Aorta (tissue), 5 donors: ENCODE results near the gene NFIA. TPM values are rescaled to one million over a fixed set of nuclear protein-coding genes. Genes with fewer than 3 reads are reported as not detected.
A peak's percentile ranks its signal among the peaks of the same experiment; 100 is the strongest.

Source experiments
- ATAC-seq: fragments of 200-7000 bp; cut with Tn5 transposase; one replicate; pipeline ENCODE4 v1.9.1; 2022; ENCODE audit warnings: moderate library complexity; ENCODE audit not compliant: low FRiP score
- DNase-seq, 2 donors: peaks; one replicate each; pipeline ENCODE4 v3.0.0-alpha.2; 2020
- H3K27ac ChIP-seq, 2 donors: one replicate each; pipeline ENCODE4 v1.5.1; 2013; ENCODE audit warnings: low read length in 2 of 2, mild to moderate bottlenecking in 2 of 2, moderate library complexity in 2 of 2, control low read depth in 1 of 2, inconsistent platforms in 1 of 2, low read depth in 1 of 2
- H3K27me3 ChIP-seq, 2 donors: one replicate each; pipeline ENCODE4 v1.6.1; 2013; ENCODE audit warnings: control low read depth in 1 of 2, low read length in 1 of 2, mild to moderate bottlenecking in 1 of 2, moderate library complexity in 1 of 2; ENCODE audit not compliant: insufficient read depth in 2 of 2, control insufficient read depth in 1 of 2
- H3K36me3 ChIP-seq, 2 donors: one replicate each; pipeline ENCODE4 v1.6.1; 2013; ENCODE audit warnings: control low read depth in 1 of 2, low read length in 1 of 2, mild to moderate bottlenecking in 1 of 2; ENCODE audit not compliant: insufficient read depth in 2 of 2, control insufficient read depth in 1 of 2
- H3K4me1 ChIP-seq, 2 donors: one replicate each; pipeline ENCODE4 v1.6.1; 2013; ENCODE audit warnings: low read length in 2 of 2, control low read depth in 1 of 2, mild to moderate bottlenecking in 1 of 2, moderate library complexity in 1 of 2; ENCODE audit not compliant: insufficient read depth in 2 of 2, control insufficient read depth in 1 of 2
- H3K4me3 ChIP-seq, 2 donors: one replicate each; pipeline ENCODE4 v1.5.1; 2013; ENCODE audit warnings: low read length in 2 of 2, control low read depth in 1 of 2, mild to moderate bottlenecking in 1 of 2
- H3K9me3 ChIP-seq: one replicate; pipeline ENCODE4 v1.6.1; 2013; ENCODE audit warnings: mild to moderate bottlenecking, low read length; ENCODE audit not compliant: control insufficient read depth
- WGBS, 2 donors: extraction: QIAGEN DNeasy Blood & Tissue Kit; methylation state at CpG; one replicate each; pipeline ENCODE4 v1.1.7; 2013; 5-methylcytosine and 5-hydroxymethylcytosine counted together
- intact Hi-C, 2 donors: fragments of 100-400 bp; cut with DNase I; formaldehyde crosslinking; loops; one replicate each; pipeline versions ENCODE4 v1.14.2 to v1.15.0; 2022
- long read RNA-seq, 2 donors: library from polyadenylated mRNA; unstranded; transcript quantifications; one replicate each; pipeline ENCODE4 v2.0.0, GENCODE V29; 2020 to 2021
- polyA plus RNA-seq, 2 donors: library from polyadenylated mRNA; stranded (reverse); fragments of 200-250 nt; gene quantifications; one replicate each; pipeline ENCODE4 v1.2.3, GENCODE V29; 2013
- total RNA-seq, 2 donors: library from RNA; stranded (reverse); fragmentation: NEBNext Ultra II Directional; extraction: Animal tissue kit (Norgen Biotek cat#: 25700); gene quantifications; one replicate each; pipeline ENCODE4 v1.2.1, GENCODE V29; 2021
- donor health status: healthy with polysubstance abuse.
- donor health status: Bipolar disorder and iron deficiency.
- donor health status: DM: no; HTN: no; CAD: no.
- donor health status: DM: no; HTN: no; CAD: no.
- donor health status: DM: yes; HTN: yes; CAD: no.

The NFIA gene
- total RNA-seq: 100 to 1,000 TPM; 139 to 221 TPM
- 10 to 100 TPM; 15.3 to 25.7 TPM for polyA plus RNA-seq
- long read RNA-seq, donor 1, full-length matches to known transcripts: 75 of 206 reads
- long read RNA-seq, donor 1, partial matches to known transcripts: 62 of 206 reads
- long read RNA-seq, donor 1, other reads (novel, unspliced or antisense): 69 of 206 reads
- long read RNA-seq, donor 2, full-length matches to known transcripts: 60 of 202 reads
- long read RNA-seq, donor 2, partial matches to known transcripts: 36 of 202 reads
- long read RNA-seq, donor 2, other reads (novel, unspliced or antisense): 106 of 202 reads

DNA sequence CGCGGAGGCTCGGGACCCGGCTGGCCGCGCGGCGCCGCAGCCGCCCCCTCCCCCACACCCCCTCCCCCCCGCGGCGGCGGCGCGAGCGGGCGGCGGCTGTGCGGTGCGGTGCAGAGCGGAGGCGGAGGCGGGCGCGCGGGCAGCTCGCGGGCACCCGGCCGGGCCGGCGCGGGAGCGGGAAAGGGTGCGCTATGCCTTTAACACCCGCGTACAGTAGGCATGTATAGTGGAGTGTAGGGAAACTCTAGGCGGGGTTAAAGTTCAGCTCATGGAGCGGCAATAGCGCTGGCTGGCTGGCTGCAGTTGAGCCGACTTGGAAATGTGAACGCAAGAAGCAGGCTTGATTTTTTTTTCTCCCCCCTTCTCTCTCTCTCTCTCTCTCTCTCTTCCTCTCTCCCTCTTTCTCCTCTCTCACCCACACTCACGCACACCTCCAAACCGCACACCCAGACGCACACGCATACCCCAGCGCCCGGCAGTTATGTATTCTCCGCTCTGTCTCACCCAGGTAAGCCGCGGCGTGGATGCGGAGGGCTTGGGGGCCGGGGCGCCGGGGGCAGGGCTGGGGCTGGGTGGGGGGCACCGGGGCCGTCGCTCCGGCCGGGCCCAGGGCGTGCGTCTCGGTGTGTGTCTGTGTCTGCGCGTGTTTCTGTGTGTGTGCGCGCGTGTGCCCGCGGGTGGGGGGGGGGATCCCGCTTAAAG lies at the start of gene NFIA:
TSS of gene NFIA (plus strand) at position 251 of the 702 bp plus-strand sequence.
- Histone ChIP-seq H3K4me1 (no peaks in the 10 kb centered on the region), H3K9me3 (no peaks in the 10 kb centered on the region), H3K4me3 (peak within 1 kb of the TSS; percentile 97), H3K27me3 (no peaks in the 10 kb centered on the region), H3K27ac (peak within 1 kb of the TSS; percentile 92 to 99), H3K36me3 (no peaks in the 10 kb centered on the region)
- 0% methylated on average over 44 to 67 of the region's 73 CpGs for whole genome bisulfite sequencing, 2 donors
- ATAC-seq (peak; percentile 21), DNase-seq (peak; percentile 76 to 80)
- intact Hi-C loops: loop anchor here (5.0 kb wide), 4 partner anchors 100 to 370 kb away; no protein-coding TSS in a partner anchor

- H3K4me1 ChIP-seq: no peaks in the 10 kb centered on the region
- DNase-seq: no peak
- ATAC-seq: no peak
- H3K36me3 ChIP-seq: no peaks in the 10 kb centered on the region
- intact Hi-C loops: loop anchor here in 1 of 2 donors (10.0 kb wide), 1 partner anchor 181 kb away; no protein-coding TSS in a partner anchor
- no peaks in the 10 kb centered on the region for H3K27me3 ChIP-seq
- no peak overlapping the region for H3K4me3 ChIP-seq
- H3K27ac ChIP-seq: no peak overlapping the region
- H3K9me3 ChIP-seq: peaks cover 2% of the 10 kb centered on the region
Measured at GRCh38 chr1:61035880-61036279, 46.5 kb upstream of the NFIA start.

DNA sequence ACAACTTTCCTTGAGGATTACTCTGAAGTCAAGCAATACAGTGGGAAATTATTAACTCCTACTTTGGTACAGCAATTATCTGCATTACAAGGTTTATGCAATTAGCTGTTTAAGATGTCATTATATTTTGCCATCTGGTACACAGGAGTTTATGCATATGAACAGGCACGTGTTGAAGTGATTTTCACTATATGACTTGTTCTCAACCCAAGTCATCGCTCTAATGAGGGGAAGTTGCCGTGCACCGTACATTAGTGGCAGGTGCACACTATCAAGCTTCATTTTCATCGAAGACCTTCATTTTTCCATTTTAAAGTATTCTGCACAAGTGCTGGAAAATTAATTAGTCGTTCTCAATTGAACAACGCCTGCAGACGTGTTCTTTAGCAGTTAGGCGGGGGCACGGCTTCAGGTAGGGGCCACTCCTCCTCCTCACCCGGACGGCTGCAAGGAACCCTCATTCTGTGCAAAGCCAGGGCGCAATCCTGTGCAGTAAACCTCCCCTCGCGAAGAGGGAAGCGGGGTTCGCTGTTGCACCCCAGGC lies 39.8 kb upstream of the NFIA start:
- ATAC-seq: no peak
- H3K4me1 ChIP-seq: peaks cover 0 to 4% of the 10 kb centered on the region in 2 donors
- intact Hi-C loops: loop anchor here (2.0 to 10.0 kb wide), 6 partner anchors 64 to 1072 kb away; no protein-coding TSS in a partner anchor
- H3K36me3 ChIP-seq: no peaks in the 10 kb centered on the region
- 33 to 34% methylated on average over 17 of the region's 17 CpGs for WGBS, 2 donors
- no peak for DNase-seq
- H3K9me3 ChIP-seq: no peaks in the 10 kb centered on the region
- no peaks in the 10 kb centered on the region for H3K27me3 ChIP-seq
- H3K4me3 ChIP-seq: peak overlapping the region in 1 of 2 donors; percentile 28
- no peak overlapping the region for H3K27ac ChIP-seq

- WGBS, 2 donors: 1 to 2% methylated on average over 70 to 85 of the region's 85 CpGs
- Histone ChIP-seq H3K36me3 (no peaks in the 10 kb centered on the region), H3K27me3 (no peaks in the 10 kb centered on the region), H3K27ac (peak overlapping the region; percentile 83 to 88), H3K9me3 (no peaks in the 10 kb centered on the region), H3K4me3 (peak overlapping the region; percentile 13 to 28), H3K4me1 (peaks cover 0 to 4% of the 10 kb centered on the region in 2 donors)
- intact Hi-C loops: loop anchor here (2.0 to 10.0 kb wide), 6 partner anchors 64 to 1072 kb away; no protein-coding TSS in a partner anchor
- peak; percentile 94 for ATAC-seq
- DNase-seq: peak; percentile 95 to 98
Measured at GRCh38 chr1:61043010-61043820, 39.1 kb upstream of the NFIA start.

DNA sequence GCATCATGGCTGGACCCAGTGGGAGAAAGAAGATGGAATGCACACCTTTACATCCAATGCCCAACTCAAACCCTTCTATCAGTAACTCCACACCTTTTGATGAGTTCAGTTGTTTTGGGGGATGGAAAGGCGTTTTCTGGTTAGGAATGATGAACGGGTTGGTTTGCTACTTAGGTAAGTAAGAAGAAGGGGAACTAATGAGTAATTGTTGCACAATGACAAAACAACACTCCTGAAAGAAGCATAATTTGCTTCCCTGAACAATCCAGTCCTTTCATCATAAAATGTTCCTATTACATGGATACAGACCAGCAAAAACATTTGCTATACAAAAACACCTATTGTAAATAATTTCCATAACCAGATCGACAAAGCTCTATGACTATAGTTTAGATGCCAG lies 35.9 kb upstream of the NFIA start:
- no peak overlapping the region for H3K27ac ChIP-seq
- ATAC-seq (no peak), DNase-seq (no peak)
- H3K4me1 ChIP-seq: peaks cover 0 to 4% of the 10 kb centered on the region in 2 donors
- no peak overlapping the region for H3K4me3 ChIP-seq
- no peaks in the 10 kb centered on the region for H3K27me3 ChIP-seq
- intact Hi-C loops: loop anchor here (10.0 kb wide), 2 partner anchors 598 to 1072 kb away; no protein-coding TSS in a partner anchor
- H3K9me3 ChIP-seq: no peaks in the 10 kb centered on the region
- WGBS, 2 donors: 88 to 90% methylated on average over 3 of the region's 3 CpGs
- H3K36me3 ChIP-seq: no peaks in the 10 kb centered on the region

DNA sequence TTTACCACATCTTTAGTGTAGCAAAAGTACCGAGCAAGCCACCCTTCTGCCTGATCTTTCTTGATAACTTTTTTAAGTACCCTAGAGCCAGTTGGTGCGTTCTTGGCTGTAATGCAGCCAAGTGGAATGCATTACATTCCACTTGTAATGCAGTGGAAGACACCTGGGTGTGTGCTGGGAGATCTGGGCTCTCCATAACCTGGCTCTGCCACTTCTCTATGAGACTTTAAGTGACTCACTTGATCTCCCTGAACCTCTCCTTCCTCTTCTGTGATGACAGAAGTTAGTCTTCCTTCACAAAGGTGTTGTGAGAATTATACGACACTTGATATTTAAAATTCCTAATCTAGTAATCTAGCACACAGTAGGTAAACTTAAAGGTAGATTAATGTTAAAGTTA lies 35.3 kb upstream of the NFIA start:
- no peak overlapping the region for H3K27ac ChIP-seq

GRCh38 chr1:61049850-61050540 lies 32.4 kb upstream of the NFIA start:
- Histone ChIP-seq H3K36me3 (no peaks in the 10 kb centered on the region), H3K27me3 (no peaks in the 10 kb centered on the region), H3K27ac (peak overlapping the region; percentile 86 to 96), H3K9me3 (no peaks in the 10 kb centered on the region), H3K4me3 (peak overlapping the region; percentile 83 to 93), H3K4me1 (peaks cover 0 to 6% of the 10 kb centered on the region in 2 donors)
- DNase-seq (peak; percentile 96 to 98), ATAC-seq (peak; percentile 91)
- 1% methylated on average over 36 to 48 of the region's 48 CpGs for WGBS, 2 donors
- intact Hi-C loops: loop anchor here (2.0 to 10.0 kb wide), 11 partner anchors 31 to 1075 kb away; partner anchors contain the start of gene PATJ (in 1 of the 2)

More for the DNA sequence above, 35.3 kb upstream of the NFIA start:
- Histone ChIP-seq H3K4me1 (peaks cover 0 to 4% of the 10 kb centered on the region in 2 donors), H3K36me3 (no peaks in the 10 kb centered on the region), H3K9me3 (no peaks in the 10 kb centered on the region), H3K27me3 (no peaks in the 10 kb centered on the region), H3K4me3 (no peak overlapping the region)
- ATAC-seq: no peak
- 85 to 89% methylated on average over 3 of the region's 3 CpGs for WGBS, 2 donors
- DNase-seq: no peak
- intact Hi-C loops: loop anchor here (10.0 kb wide), 2 partner anchors 598 to 1072 kb away; no protein-coding TSS in a partner anchor
